Choroid plexus epithelial cell (primary cell): ENCODE measurements around the gene ELAVL1.
A peak's percentile ranks its signal among the peaks of the same experiment; 100 is the strongest.

Experiments
- DNase-seq: peaks from one replicate; pipeline ENCODE4 v3.0.0-alpha.2; 2010; ENCODE audit warnings: low read depth
- H3K4me3 ChIP-seq: 2 replicates; pipeline ENCODE4 v1.5.1; 2011; ENCODE audit warnings: low read depth, mild to moderate bottlenecking, control low read depth, low read length, moderate library complexity
- CTCF ChIP-seq: conservative IDR thresholded peaks from 2 replicates; pipeline ENCODE4 v1.5.1; 2011; ENCODE audit warnings: low read depth, mild to moderate bottlenecking, control low read depth, inconsistent platforms, low read length, moderate library complexity

Gene ELAVL1

GRCh38 chr19:8020681-8021080 is 15.2 kb upstream of the ELAVL1 start:
- no peak for DNase-seq
- TF ChIP-seq CTCF, result no peak
- H3K4me3 ChIP-seq, result no peak overlapping the region

GRCh38 chr19:8017808-8018207 is 12.4 kb upstream of the ELAVL1 start:
- TF ChIP-seq CTCF, result peak; percentile 32
- no peak for DNase-seq
- no peak overlapping the region for H3K4me3 ChIP-seq

- H3K4me3 ChIP-seq, result peak overlapping the region; percentile 67
- no peak for TF ChIP-seq CTCF
- DNase-seq, result peak; percentile 45
Observed at GRCh38 chr19:8004723-8005513, 523 bp downstream of the ELAVL1 start.

DNA sequence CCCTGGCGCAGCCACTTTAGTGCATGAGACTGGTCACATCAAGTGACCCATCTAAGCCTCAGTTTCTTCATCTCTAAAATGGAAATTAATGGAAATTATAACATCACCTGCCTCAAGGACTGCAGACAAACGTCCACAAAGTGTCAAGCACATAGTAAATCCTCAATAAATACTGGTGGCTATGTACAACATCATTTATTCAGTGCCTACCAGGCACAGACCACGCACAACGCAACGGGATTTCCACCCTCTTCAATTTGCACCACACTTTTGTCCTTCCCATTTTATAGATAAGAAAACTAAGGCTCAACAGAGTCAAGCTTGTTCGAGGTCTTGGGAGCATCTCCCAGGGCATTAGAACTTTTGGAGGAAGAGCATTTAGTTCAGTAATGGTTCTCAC is 1.4 kb downstream of the ELAVL1 start:
- TF ChIP-seq CTCF, result no peak
- H3K4me3 ChIP-seq, result peak overlapping the region; percentile 67
- no peak for DNase-seq

- TF ChIP-seq CTCF, result peak; percentile 98
- DNase-seq, result peak; percentile 85
- H3K4me3 ChIP-seq, result peak overlapping the region; percentile 39
Observed at GRCh38 chr19:8001995-8002849, 3.2 kb downstream of the ELAVL1 start.

DNA sequence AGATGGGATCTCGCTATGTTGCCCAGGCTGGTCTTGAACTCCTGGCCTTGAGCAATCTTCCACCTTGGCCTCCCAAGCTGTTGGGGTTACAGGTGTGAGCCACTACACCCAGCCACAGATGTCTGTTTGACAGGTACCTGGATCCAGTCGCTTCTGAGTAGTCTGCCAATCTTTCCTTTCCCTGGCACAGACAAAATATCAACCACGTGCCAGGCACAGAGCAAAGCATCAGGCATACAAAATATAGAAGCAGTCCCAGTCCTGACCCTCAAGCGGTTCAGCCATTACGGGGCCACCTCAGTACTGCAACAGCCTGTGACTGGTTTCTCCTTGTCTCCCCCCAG is 3.8 kb downstream of the ELAVL1 start:
- H3K4me3 ChIP-seq, result no peak overlapping the region
- TF ChIP-seq CTCF, result no peak
- DNase-seq, result no peak
